Peyer's patch (tissue), 4 donors: ENCODE measurements around the gene MAOA. TPM values are rescaled to one million over a fixed set of nuclear protein-coding genes. Genes with fewer than 3 reads are reported as not detected.

Experiments used
- DNase-seq, 3 donors: peaks; one replicate each; pipeline ENCODE4 v3.0.0-alpha.2; 2017 to 2019
- H3K27ac ChIP-seq, 4 donors: fragments of 200-600 bp; sonication (generic); one replicate each; pipeline ENCODE4 v1.5.1; 2016 to 2019
- H3K27me3 ChIP-seq, 2 donors: fragments of 200-600 bp; sonication (generic); one replicate each; pipeline ENCODE4 v1.5.1; 2019
- H3K36me3 ChIP-seq, 3 donors: fragments of 200-600 bp; sonication (generic); one replicate each; pipeline ENCODE4 v1.5.1; 2016 to 2019
- H3K4me1 ChIP-seq, 4 donors: fragments of 200-600 bp; sonication (generic); one replicate each; pipeline ENCODE4 v1.5.1; 2016 to 2019
- H3K4me3 ChIP-seq, 4 donors: fragments of 200-600 bp; sonication (generic); 1 replicate in 3 of 4; 2 replicates in 1 of 4; pipeline ENCODE4 v1.5.1; 2016 to 2019; ENCODE audit warnings: mild to moderate bottlenecking in 1 of 4
- H3K9me3 ChIP-seq, 4 donors: fragments of 200-600 bp; sonication (generic); one replicate each; pipeline ENCODE4 v1.5.1; 2016 to 2019; ENCODE audit warnings: mild to moderate bottlenecking in 1 of 4
- CTCF ChIP-seq, 6 experiments: fragments of 450-650 bp in 4 of 6; fragments of 200-600 bp in 2 of 6; sonication (generic) in 1 of 6; IDR thresholded peaks; one replicate each; pipeline ENCODE4 v1.5.1; 2017 to 2019; ENCODE audit warnings: antibody characterized with exemption in 6 of 6, mild to moderate bottlenecking in 3 of 6, moderate library complexity in 1 of 6
- POLR2A ChIP-seq, 2 donors: fragments of 450-650 bp; IDR thresholded peaks; one replicate each; pipeline ENCODE4 v1.5.1; 2017; ENCODE audit warnings: antibody characterized with exemption in 2 of 2, mild to moderate bottlenecking in 2 of 2, moderate library complexity in 2 of 2
- total RNA-seq, 4 donors: library from RNA; depleted of rRNA; stranded (reverse); fragments of >200 nt; gene quantifications; one replicate each; pipeline ENCODE4 v1.1.0, GENCODE V29; 2016

Gene MAOA
- total RNA-seq, 4 donors from 2014 or later = 171 to 883 (median 688) TPM

DNA sequence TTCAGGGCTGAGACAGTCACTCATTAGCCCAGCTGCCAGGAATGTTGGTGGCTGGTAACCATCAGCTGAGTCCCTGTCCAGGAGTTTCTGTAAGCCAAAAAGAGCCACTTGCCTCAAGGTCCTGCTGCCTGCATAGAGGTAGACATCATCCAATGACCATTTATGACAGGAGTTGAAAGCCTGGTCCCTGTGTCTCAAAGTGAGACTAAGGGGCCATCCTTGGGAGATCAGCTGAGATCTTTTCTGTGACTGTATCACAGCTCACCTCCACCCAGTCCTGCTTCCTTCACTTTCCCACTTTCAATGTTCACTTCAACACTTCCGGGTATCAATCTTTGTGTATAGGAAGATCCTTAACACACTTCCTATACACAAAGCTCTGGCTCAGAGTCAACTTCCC lies 28.4 kb upstream of the MAOA start:
- Histone ChIP-seq H3K4me1 (no peaks in the 10 kb centered on the region), H3K4me3 (no peak overlapping the region), H3K9me3 (no peaks in the 10 kb centered on the region), H3K27ac (no peak overlapping the region), H3K27me3 (no peaks in the 10 kb centered on the region), H3K36me3 (no peaks in the 10 kb centered on the region)
- DNase-seq = no peak
- TF ChIP-seq POLR2A (IDR thresholded peaks at IDR 0.05) = no peak
- no peak for TF ChIP-seq CTCF (IDR thresholded peaks at IDR 0.05)

GRCh38 chrX:43629229-43629628 lies 26.9 kb upstream of the MAOA start:
- TF ChIP-seq CTCF (IDR thresholded peaks at IDR 0.05) (no peak), POLR2A (IDR thresholded peaks at IDR 0.05) (no peak)
- no peak overlapping the region for H3K27ac ChIP-seq
- H3K4me3 ChIP-seq = no peak overlapping the region
- H3K36me3 ChIP-seq = no peaks in the 10 kb centered on the region
- no peaks in the 10 kb centered on the region for H3K4me1 ChIP-seq
- H3K9me3 ChIP-seq = no peaks in the 10 kb centered on the region
- DNase-seq = no peak
- no peaks in the 10 kb centered on the region for H3K27me3 ChIP-seq

GRCh38 chrX:43631841-43632240 lies 24.3 kb upstream of the MAOA start:
- DNase-seq = no peak
- Histone ChIP-seq H3K27ac (no peak overlapping the region), H3K4me1 (no peaks in the 10 kb centered on the region), H3K4me3 (no peak overlapping the region), H3K27me3 (no peaks in the 10 kb centered on the region), H3K9me3 (no peaks in the 10 kb centered on the region), H3K36me3 (no peaks in the 10 kb centered on the region)
- TF ChIP-seq CTCF (IDR thresholded peaks at IDR 0.05) (no peak), POLR2A (IDR thresholded peaks at IDR 0.05) (no peak)

DNA sequence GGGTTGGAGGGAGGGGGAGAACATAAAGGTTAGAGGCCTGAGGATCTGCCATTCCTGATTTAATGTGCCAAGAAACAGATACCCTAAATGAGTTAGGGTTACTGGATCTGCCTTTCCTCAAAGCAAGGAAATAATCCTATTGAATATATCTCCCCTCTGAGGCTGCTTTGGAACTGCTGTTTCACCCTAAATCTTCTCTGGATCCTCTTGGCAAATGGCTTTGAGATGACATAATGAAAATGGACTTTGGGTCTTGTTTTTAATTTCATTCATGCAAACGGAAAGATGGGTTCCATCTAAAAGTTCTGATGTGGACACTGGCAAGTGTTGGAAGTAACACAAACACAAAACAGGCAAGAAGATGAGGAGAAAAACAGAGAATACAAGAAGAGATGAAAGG lies 23.0 kb upstream of the MAOA start:
- H3K4me1 ChIP-seq = no peaks in the 10 kb centered on the region
- no peak overlapping the region for H3K4me3 ChIP-seq
- DNase-seq = no peak
- TF ChIP-seq CTCF (IDR thresholded peaks at IDR 0.05) = no peak
- no peak for TF ChIP-seq POLR2A (IDR thresholded peaks at IDR 0.05)
- H3K27me3 ChIP-seq = no peaks in the 10 kb centered on the region
- no peaks in the 10 kb centered on the region for H3K9me3 ChIP-seq
- H3K27ac ChIP-seq = no peak overlapping the region
- no peaks in the 10 kb centered on the region for H3K36me3 ChIP-seq

GRCh38 chrX:43633757-43634156 lies 22.3 kb upstream of the MAOA start:
- H3K36me3 ChIP-seq = no peaks in the 10 kb centered on the region
- H3K9me3 ChIP-seq = no peaks in the 10 kb centered on the region
- H3K4me3 ChIP-seq = no peak overlapping the region
- TF ChIP-seq POLR2A (IDR thresholded peaks at IDR 0.05) (no peak), CTCF (IDR thresholded peaks at IDR 0.05) (no peak)
- no peak for DNase-seq
- H3K27me3 ChIP-seq = no peaks in the 10 kb centered on the region
- no peak overlapping the region for H3K27ac ChIP-seq
- H3K4me1 ChIP-seq = no peaks in the 10 kb centered on the region

GRCh38 chrX:43640482-43640881 lies 15.6 kb upstream of the MAOA start:
- no peak overlapping the region for H3K27ac ChIP-seq
- no peaks in the 10 kb centered on the region for H3K27me3 ChIP-seq

More at GRCh38 chrX:43640482-43640881, 15.6 kb upstream of the MAOA start:
- no peaks in the 10 kb centered on the region for H3K36me3 ChIP-seq
- no peak overlapping the region for H3K4me3 ChIP-seq
- no peaks in the 10 kb centered on the region for H3K4me1 ChIP-seq
- TF ChIP-seq POLR2A (IDR thresholded peaks at IDR 0.05) = no peak
- TF ChIP-seq CTCF (IDR thresholded peaks at IDR 0.05) = no peak
- no peaks in the 10 kb centered on the region for H3K9me3 ChIP-seq
- DNase-seq = no peak
